ENCODE results near the gene EFNA1. TPM values are rescaled to one million over a fixed set of nuclear protein-coding genes. Genes with fewer than 3 reads are reported as not detected.
A peak's percentile ranks its signal among the peaks of the same experiment; 100 is the strongest.

Gene EFNA1
- total and polyA plus RNA-seq, 2 of the 13 experiments (the other 11 are each of a cell fraction or from before 2014, with no cell fraction given), result 81.8 to 874 TPM

DNA sequence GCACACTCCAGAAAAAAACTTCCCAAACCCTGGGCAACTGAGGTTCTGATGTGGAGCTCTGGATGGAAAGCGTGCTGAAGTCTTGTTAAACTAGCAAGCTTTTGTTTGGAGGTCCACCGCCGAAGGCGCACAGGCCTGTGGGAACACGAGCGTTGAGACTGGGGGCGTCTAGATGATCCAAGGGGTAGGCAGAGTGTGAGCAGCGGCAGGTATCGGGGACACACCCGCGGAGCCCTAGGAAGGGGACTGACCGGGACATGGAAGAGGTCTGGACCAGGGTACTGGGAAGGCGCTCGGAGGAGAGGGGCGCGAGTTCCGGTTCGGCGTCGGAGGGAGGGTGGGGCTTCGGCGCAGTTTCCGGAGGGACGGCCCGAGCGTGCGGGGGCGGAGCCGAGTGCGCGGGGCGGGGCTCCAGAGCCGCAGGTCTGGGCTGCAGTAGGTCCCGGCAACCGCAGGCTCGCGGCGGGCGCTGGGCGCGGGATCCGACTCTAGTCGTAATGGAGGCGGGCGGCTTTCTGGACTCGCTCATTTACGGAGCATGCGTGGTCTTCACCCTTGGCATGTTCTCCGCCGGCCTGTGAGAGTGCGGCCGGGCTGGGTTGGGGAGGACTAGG lies 7.8 kb downstream of the EFNA1 start, which contains the start of gene SLC50A1 (continued):
- TF ChIP-seq, protein P1, sequence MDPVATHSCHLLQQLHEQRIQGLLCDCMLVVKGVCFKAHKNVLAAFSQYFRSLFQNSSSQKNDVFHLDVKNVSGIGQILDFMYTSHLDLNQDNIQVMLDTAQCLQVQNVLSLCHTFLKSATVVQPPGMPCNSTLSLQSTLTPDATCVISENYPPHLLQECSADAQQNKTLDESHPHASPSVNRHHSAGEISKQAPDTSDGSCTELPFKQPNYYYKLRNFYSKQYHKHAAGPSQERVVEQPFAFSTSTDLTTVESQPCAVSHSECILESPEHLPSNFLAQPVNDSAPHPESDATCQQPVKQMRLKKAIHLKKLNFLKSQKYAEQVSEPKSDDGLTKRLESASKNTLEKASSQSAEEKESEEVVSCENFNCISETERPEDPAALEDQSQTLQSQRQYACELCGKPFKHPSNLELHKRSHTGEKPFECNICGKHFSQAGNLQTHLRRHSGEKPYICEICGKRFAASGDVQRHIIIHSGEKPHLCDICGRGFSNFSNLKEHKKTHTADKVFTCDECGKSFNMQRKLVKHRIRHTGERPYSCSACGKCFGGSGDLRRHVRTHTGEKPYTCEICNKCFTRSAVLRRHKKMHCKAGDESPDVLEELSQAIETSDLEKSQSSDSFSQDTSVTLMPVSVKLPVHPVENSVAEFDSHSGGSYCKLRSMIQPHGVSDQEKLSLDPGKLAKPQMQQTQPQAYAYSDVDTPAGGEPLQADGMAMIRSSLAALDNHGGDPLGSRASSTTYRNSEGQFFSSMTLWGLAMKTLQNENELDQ (CRISPR knock-in tag; IDR thresholded peaks at IDR 0.05; ENCODE audit: borderline replicate concordance), result no peak
- TF ChIP-seq ZNF556 (CRISPR knock-in tag; IDR thresholded peaks at IDR 0.05; ENCODE audit: borderline replicate concordance) (peak; percentile 76), NFIB (CRISPR knock-in tag; IDR thresholded peaks at IDR 0.05; ENCODE audit: borderline replicate concordance) (no peak), ZNF468 (CRISPR knock-in tag; IDR thresholded peaks at IDR 0.05) (no peak), ZFYVE20 (CRISPR knock-in tag; IDR thresholded peaks at IDR 0.05; ENCODE audit: borderline replicate concordance, low read depth) (no peak; the same call in 1 of the 2 replicates), ZBTB3 (CRISPR knock-in tag; IDR thresholded peaks at IDR 0.05; ENCODE audit: borderline replicate concordance, low read depth) (peak; percentile 94), MTA3 (CRISPR knock-in tag; IDR thresholded peaks at IDR 0.05) (no peak), TCF12 (IDR thresholded peaks at IDR 0.05) (no peak), TCF12 (CRISPR knock-in tag; IDR thresholded peaks at IDR 0.05) (0 out of 2 replicates have a peak, but pooled peaks have one; percentile 22), ZNF292 (CRISPR knock-in tag; IDR thresholded peaks at IDR 0.05; ENCODE audit: borderline replicate concordance, low read depth) (no peak), KLF12 (CRISPR knock-in tag; IDR thresholded peaks at IDR 0.05; ENCODE audit: borderline replicate concordance) (no peak), ZNF17 (CRISPR knock-in tag; IDR thresholded peaks at IDR 0.05) (no peak), HIVEP1 (CRISPR knock-in tag; IDR thresholded peaks at IDR 0.05) (peak; percentile 19; the same call in 1 of the 2 replicates), ZNF547 (CRISPR knock-in tag; IDR thresholded peaks at IDR 0.05) (peak; percentile 23), SRSF9 (IDR thresholded peaks at IDR 0.05; ENCODE audit: borderline replicate concordance, insufficient read depth, low read depth, low read length, poor library complexity, severe bottlenecking) (no peak), ZNF570 (CRISPR knock-in tag; IDR thresholded peaks at IDR 0.05; ENCODE audit: borderline replicate concordance) (peak; percentile 66), NCOA2 (CRISPR knock-in tag; IDR thresholded peaks at IDR 0.05) (no peak), ZNF343 (CRISPR knock-in tag; IDR thresholded peaks at IDR 0.05) (peak; percentile 73; the same call in 1 of the 2 replicates), SIN3A (IDR thresholded peaks at IDR 0.05; ENCODE audit: borderline replicate concordance, low read depth, low read length) (peak; percentile 63; the same call in 1 of the 2 replicates), ZNF670 (CRISPR knock-in tag; IDR thresholded peaks at IDR 0.05; ENCODE audit: borderline replicate concordance) (no peak), NBN (conservative IDR thresholded peaks at IDR 0.05) (no peak)
- TF ChIP-seq, protein P2, sequence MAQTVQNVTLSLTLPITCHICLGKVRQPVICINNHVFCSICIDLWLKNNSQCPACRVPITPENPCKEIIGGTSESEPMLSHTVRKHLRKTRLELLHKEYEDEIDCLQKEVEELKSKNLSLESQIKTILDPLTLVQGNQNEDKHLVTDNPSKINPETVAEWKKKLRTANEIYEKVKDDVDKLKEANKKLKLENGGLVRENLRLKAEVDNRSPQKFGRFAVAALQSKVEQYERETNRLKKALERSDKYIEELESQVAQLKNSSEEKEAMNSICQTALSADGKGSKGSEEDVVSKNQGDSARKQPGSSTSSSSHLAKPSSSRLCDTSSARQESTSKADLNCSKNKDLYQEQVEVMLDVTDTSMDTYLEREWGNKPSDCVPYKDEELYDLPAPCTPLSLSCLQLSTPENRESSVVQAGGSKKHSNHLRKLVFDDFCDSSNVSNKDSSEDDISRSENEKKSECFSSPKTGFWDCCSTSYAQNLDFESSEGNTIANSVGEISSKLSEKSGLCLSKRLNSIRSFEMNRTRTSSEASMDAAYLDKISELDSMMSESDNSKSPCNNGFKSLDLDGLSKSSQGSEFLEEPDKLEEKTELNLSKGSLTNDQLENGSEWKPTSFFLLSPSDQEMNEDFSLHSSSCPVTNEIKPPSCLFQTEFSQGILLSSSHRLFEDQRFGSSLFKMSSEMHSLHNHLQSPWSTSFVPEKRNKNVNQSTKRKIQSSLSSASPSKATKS (CRISPR knock-in tag; IDR thresholded peaks at IDR 0.05), result no peak
- TF ChIP-seq, protein P3, sequence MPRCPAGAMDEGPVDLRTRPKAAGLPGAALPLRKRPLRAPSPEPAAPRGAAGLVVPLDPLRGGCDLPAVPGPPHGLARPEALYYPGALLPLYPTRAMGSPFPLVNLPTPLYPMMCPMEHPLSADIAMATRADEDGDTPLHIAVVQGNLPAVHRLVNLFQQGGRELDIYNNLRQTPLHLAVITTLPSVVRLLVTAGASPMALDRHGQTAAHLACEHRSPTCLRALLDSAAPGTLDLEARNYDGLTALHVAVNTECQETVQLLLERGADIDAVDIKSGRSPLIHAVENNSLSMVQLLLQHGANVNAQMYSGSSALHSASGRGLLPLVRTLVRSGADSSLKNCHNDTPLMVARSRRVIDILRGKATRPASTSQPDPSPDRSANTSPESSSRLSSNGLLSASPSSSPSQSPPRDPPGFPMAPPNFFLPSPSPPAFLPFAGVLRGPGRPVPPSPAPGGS (CRISPR knock-in tag; IDR thresholded peaks at IDR 0.05), result no peak; the same call in 1 of the 2 replicates
- TF ChIP-seq, protein P4, sequence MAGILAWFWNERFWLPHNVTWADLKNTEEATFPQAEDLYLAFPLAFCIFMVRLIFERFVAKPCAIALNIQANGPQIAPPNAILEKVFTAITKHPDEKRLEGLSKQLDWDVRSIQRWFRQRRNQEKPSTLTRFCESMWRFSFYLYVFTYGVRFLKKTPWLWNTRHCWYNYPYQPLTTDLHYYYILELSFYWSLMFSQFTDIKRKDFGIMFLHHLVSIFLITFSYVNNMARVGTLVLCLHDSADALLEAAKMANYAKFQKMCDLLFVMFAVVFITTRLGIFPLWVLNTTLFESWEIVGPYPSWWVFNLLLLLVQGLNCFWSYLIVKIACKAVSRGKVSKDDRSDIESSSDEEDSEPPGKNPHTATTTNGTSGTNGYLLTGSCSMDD (CRISPR knock-in tag; IDR thresholded peaks at IDR 0.05), result no peak

Measured in HepG2 (cell line).